ENCODE results near the gene TMTC1. TPM values are rescaled to one million over a fixed set of nuclear protein-coding genes. Genes with fewer than 3 reads are reported as not detected.
A peak's percentile ranks its signal among the peaks of the same experiment; 100 is the strongest.

The TMTC1 gene
- total and polyA plus RNA-seq, 3 donors from 2014 or later: 8.4 to 13.6 (median 11.5) TPM

GRCh38 chr12:29731591-29731990 is 52.2 kb downstream of the TMTC1 start:
- intact Hi-C loops (cut with DNase I; ENCODE audit: low total_unique reads): no loop called here
- no peak for DNase-seq
- H3K27me3 ChIP-seq: no peaks in the 10 kb centered on the region
- peaks cover 13% of the 10 kb centered on the region for H3K4me1 ChIP-seq
- H3K9me3 ChIP-seq: no peaks in the 10 kb centered on the region
- H3K4me3 ChIP-seq: no peak overlapping the region
- H3K36me3 ChIP-seq (ENCODE audit: low read depth, missing control alignments): no peaks in the 10 kb centered on the region
- TF ChIP-seq CTCF (IDR thresholded peaks at IDR 0.05) (no peak), POLR2A (IDR thresholded peaks at IDR 0.05) (no peak)
- H3K27ac ChIP-seq: peak overlapping the region in 1 of 2 donors; percentile 47
- WGBS, 2 donors: 35 to 38% methylated on average over 2 of the region's 2 CpGs

DNA sequence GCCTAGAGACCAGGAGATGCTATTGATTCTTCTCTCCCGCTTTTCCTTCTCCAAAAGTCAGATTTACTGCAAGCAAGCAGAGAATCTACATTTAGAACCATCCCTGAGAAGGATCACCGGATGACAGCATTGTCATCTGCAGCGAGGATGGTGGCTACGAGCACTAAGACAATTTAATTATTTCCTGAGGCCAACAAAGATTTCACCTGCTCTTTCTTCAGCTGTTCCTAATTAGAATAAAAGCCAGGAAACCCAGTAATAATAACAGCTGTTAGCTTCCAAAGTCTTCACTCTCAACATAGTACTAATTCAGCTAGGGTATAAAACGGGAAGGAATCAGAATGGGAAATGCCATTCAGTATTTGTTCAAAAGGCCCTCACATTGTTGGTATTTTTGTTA is 53.3 kb downstream of the TMTC1 start:
- Histone ChIP-seq H3K4me1 (peaks cover 17% of the 10 kb centered on the region), H3K36me3 (ENCODE audit: low read depth, missing control alignments) (no peaks in the 10 kb centered on the region), H3K4me3 (no peak overlapping the region), H3K27ac (peak overlapping the region in 1 of 2 donors; percentile 47), H3K9me3 (no peaks in the 10 kb centered on the region), H3K27me3 (no peaks in the 10 kb centered on the region)
- TF ChIP-seq POLR2A (IDR thresholded peaks at IDR 0.05): no peak
- no peak for TF ChIP-seq CTCF (IDR thresholded peaks at IDR 0.05)
- DNase-seq: no peak
- intact Hi-C loops (cut with DNase I; ENCODE audit: low total_unique reads): no loop called here
- 73 to 79% methylated on average over 5 of the region's 5 CpGs for WGBS, 2 donors

DNA sequence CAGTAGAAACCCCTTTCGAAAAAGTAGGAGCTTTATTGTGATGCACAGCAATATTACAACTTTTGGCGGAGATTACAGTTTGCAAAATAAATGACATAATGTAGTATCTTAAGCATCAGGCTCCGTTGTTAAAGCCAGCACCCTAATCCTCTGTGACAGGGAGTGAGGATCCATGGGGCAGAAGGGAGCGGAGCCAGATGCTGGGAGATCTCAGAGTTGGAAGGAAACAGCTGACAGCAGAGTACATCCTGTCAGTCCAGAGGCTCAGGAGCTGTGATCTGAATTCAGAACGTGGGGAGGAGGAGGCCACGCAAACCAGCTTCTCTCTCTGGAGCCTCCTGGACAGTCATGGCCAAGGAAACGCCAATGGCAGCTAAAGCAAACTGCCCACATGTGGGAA is 55.7 kb downstream of the TMTC1 start:
- no peaks in the 10 kb centered on the region for H3K27me3 ChIP-seq
- H3K4me3 ChIP-seq: no peak overlapping the region
- 87 to 89% methylated on average over 7 of the region's 7 CpGs for WGBS, 2 donors
- H3K27ac ChIP-seq: no peak overlapping the region
- peaks cover 4% of the 10 kb centered on the region for H3K4me1 ChIP-seq
- intact Hi-C loops (cut with DNase I; ENCODE audit: low total_unique reads): no loop called here
- DNase-seq: no peak
- no peak for TF ChIP-seq CTCF (IDR thresholded peaks at IDR 0.05)
- TF ChIP-seq POLR2A (IDR thresholded peaks at IDR 0.05): no peak
- H3K36me3 ChIP-seq (ENCODE audit: low read depth, missing control alignments): no peaks in the 10 kb centered on the region
- no peaks in the 10 kb centered on the region for H3K9me3 ChIP-seq

DNA sequence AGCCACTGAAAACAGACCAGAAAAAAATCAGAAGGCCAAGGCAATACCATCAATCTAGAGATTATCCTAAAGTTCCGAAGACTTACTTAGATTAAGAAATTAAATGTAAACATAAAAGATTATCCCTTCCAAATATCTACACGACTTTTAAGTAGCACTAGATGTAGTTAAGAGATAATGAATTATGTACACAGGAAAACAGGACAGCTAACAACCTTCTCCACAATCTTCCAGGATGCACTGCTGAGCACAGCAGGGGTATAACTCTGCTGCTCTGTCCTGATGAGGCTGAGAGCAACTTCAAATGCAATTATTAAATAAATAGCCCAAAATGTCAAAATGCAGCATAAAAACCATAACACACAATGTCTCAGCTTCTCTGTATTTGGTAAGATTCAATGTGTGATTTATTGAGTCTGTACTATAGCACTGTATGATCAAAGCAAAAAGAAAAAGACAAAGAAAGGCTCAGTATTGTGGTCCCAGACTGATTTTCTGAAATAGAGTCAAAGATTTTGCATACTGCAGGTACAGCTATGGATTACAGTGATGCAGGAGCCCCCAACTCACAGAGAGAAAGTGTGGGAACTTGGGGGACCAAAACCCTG is 56.9 kb downstream of the TMTC1 start:
- Histone ChIP-seq H3K36me3 (ENCODE audit: low read depth, missing control alignments) (no peaks in the 10 kb centered on the region), H3K27me3 (no peaks in the 10 kb centered on the region), H3K9me3 (no peaks in the 10 kb centered on the region), H3K4me3 (no peak overlapping the region), H3K4me1 (peaks cover 4% of the 10 kb centered on the region), H3K27ac (peak overlapping the region in 1 of 2 donors; percentile 56)
- no peak for DNase-seq
- WGBS, 2 donors: 68 to 72% methylated on average over 2 of the region's 2 CpGs
- intact Hi-C loops (cut with DNase I; ENCODE audit: low total_unique reads): no loop called here
- no peak for TF ChIP-seq CTCF (IDR thresholded peaks at IDR 0.05)

DNA sequence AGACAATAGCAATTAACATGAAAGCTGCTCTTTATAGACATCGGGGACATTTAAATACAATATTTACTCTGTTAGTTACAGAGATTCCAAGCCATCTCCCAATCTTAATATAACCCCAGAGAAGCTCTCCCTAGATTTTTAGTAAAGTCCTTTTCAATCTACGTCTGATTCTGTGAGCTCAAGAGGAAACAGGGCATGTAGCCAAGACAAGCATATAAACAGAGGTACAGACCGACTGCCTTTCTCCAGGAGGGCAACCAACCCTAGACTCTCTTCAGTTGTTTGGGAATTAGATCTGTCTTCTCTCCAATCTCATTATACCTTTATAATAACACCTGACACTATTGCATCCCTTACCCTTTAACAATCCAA is 57.4 kb downstream of the TMTC1 start:
- no peak for DNase-seq
- H3K4me1 ChIP-seq: peaks cover 4% of the 10 kb centered on the region
- TF ChIP-seq CTCF (IDR thresholded peaks at IDR 0.05) (no peak), POLR2A (IDR thresholded peaks at IDR 0.05) (no peak)
- H3K9me3 ChIP-seq: no peaks in the 10 kb centered on the region
- WGBS, 2 donors: 38 to 39% methylated on average over 3 of the region's 3 CpGs
- no peaks in the 10 kb centered on the region for H3K36me3 ChIP-seq (ENCODE audit: low read depth, missing control alignments)
- no peak overlapping the region for H3K4me3 ChIP-seq
- H3K27me3 ChIP-seq: no peaks in the 10 kb centered on the region
- intact Hi-C loops (cut with DNase I; ENCODE audit: low total_unique reads): no loop called here
- peak overlapping the region; percentile 26 to 56 for H3K27ac ChIP-seq
